GM19193 (cell line): ENCODE results near the gene TMEM184B.

ENCODE experiments used
- POLR2A ChIP-seq: IDR thresholded peaks from 4 replicates; pipeline ENCODE4 v1.6.1; 2011; ENCODE audit not compliant: insufficient read depth, insufficient read length; ENCODE audit errors: extremely low read depth

TMEM184B gene

DNA sequence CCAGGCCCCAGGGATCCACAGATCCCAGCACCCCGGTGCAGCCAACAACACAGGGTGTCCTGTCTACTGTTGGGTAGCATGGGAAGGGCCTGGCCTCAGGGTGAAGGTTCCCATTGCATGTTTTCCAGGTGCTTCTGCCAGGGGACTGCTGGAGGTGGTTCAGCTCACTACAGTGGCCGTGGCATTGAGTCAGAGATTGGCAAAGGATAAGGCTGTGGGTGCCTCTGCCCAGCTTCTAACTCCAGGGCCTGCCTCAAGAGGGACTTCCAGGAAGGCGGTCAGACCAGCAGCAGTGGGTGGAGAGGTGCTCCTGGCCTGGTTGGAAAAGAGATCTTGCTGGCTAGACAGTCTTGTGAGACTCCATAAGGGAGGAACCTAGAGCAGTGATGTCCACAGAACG, 23.6 kb upstream of the TMEM184B start:
- no peak for TF ChIP-seq POLR2A

DNA sequence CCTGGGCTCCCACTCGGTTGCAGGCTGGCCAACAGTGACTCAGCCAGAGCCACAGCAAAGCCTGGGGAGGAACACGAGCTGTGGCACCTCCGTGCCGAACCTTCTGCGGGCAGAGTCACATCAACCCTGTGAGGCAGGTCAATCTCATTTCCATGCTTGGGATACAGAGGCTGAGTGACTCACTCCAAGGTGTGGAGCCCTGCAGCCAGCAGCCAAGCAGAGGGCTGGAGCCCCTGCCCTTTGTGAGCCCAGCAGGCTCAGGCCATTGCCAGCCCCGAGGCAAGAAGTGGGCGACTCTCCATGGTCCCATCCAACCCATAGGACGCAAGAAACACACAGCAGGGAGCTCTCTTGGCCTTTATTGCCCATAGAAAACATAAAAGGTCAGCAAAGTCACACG, 23.1 kb upstream of the TMEM184B start:
- TF ChIP-seq POLR2A: no peak

DNA sequence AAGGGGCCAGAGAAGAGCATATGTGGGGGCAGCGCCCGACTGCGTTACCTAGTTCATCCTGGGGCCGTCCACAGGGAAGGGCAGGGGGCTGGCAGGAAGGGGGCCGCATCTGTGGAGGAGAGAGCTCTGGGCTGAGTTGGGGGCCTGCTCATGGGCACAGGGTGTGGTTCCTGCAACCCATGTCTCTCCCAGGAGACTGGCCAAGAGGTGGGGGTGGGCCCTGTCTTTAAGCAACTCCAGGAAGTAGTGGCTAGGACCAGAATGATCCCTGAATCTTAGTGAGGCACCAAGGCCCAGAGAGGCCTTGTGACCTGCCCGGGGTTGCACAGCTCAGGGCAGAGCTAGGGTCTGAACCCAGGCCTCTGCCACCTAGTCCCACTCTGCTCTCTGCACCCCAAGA, 22.5 kb upstream of the TMEM184B start:
- TF ChIP-seq POLR2A: no peak

DNA sequence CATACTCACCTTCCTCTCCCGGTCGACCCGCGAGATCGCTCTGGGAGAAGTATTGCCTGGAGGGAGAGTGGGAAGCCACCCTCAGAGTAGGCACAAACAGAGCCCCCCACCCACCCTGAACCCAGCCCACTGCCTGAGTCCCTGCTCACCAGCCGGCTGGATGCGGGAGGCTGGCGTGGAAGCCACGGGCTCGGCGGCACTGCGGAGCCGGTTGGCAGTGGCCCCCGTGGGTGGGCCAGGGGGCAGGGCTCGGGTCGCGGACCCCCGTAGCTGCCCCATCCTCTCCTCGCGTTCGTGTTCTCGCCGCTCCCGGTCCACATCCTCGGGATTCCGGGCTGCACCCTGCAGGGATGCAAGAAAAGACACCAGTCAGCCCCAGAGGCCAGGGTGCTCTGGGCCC, 21.4 kb upstream of the TMEM184B start:
- no peak for TF ChIP-seq POLR2A

DNA sequence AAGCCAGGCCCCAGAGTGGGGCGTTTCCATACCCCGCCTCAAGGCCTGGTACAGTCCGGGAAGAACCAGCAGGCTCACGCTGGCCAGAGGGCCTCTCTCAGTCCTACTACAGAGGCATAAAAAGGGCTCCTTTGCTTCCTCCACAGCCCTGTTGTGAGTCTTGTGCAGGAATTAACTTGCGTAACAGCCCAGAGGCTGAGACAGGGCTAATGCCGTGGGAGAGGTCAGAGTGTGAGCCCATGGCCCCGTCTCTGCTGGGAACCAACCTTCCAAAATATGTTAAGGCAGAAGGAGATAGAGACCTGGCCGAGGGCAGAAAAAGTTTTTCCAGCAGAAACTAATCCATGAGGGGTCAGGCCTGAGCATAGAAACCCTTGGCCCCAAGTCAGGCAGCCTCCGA, 19.9 kb upstream of the TMEM184B start:
- no peak for TF ChIP-seq POLR2A

DNA sequence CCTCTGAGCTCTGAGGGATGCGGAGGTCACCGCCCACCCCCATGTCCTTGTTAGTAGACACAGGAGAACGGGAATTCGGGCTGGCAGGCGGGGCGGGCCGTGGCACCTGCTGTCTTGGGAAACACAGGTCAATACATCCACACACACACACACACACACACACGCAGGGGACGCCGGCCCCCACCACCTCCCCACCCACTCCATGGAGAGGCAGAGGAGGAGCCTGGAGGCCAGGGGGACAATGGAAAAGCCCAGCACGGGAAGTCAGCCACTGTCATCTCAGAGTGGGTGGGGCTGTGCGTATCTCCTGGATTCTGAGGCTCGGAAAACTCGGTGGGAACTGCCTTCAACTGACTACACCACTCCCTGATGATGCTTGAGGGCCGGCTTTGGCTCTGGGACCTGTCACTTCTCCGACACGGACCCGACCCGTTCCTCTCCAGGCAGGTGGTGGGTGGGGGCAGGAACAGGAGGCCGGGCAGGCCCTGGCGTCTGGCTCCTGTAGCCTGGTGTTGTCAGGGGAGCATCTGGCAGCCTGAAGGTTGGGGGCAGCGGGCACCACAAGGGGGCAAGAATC, 18.5 kb upstream of the TMEM184B start:
- TF ChIP-seq POLR2A: no peak

DNA sequence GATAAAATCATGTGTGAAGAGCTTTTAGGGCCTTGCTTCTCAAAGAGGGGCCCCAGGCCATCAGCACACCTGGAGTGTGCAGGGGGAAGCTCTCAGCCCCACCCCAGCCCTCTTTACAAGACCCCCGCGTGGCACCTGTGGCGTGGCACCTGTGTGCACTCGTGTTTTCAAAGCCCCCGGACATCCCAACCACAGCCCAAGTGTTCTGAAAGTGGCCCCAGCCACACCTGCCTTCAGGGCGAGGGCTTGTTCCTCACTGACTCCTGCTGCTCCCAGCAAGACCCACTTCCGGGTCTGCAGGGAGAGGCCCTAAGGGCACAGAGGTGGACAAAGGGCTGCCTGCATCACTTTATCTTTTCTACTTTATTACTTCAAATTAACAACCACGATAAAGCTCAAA, 17.5 kb upstream of the TMEM184B start:
- TF ChIP-seq POLR2A: no peak

DNA sequence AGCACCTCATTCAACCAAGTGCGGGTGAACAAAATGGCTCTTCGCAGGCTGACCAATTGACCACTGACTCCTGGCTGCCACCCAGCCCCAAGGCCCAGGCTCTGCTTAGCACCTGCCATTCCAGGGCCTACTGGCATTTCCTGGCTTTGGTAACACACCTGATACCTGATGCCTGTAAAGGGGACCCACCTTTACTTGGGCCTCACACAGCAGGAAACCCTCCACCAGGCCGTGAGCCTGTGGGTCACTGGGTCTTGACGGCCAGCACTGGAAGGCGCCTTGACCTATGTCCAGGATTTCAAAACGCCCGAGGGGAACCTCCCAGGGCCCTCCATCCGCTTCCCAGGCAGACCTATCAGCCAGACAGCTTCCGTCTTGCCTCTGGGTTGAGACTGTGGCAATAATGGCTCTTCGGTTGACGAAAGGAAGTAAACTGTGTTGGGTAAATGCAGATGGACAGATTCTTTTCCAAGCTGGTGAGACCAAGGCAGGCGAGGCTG, 16.8 kb upstream of the TMEM184B start:
- TF ChIP-seq POLR2A: no peak

DNA sequence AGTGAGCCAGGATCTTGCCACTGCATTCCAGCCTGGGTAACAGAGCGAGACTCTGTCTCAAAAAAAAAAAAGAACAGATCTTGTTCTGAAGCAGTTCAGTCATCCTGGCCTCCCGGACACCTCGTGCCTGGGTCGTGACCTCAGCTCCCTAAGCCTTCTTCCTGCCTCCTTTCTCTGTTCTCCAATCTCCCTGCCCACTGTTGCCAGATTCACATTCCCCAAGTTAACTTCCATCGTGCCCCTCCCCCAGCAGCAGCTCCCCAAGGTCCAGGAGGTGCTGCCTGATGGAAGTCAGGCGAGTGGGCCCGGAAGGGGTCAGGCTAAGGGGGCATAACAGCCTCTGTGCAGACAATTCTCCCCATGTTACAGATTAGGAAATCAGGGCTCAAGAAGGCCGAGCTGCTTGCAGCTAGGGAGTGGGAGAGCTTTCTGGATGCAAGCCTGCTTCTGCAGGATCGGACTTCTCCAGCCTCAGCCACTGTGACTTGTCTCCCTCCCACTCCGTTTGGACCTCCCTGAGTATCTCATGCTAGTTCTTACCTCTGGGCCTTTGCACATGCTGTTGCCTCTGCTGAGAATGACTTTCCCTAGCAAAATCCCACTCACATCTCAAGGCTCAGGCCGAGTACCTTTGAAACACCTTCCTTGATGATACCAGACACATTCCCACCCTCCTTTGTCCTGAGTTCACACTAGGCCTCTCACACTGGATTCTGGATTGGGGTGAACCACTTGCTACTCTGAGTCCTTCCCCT, 14.3 kb upstream of the TMEM184B start:
- no peak for TF ChIP-seq POLR2A

DNA sequence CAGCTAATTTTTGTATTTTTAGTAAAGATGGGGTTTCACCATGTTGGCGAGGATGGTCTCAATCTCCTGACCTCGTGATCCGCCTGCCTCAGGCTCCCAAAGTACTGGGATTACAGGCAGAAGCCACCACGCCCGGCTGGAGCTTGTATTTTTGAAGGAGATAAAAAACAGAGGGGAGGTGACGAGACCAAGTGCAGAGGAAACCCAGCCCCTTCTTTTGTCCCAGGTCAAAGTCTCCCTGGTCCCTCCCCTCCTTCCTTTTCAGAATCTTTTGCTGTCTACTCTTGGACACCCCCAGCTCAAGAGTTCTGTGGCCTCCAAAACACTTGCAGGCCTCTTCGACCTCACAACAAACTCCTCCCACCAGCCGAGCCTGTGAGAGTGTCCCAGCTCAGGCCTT, 12.2 kb upstream of the TMEM184B start:
- no peak for TF ChIP-seq POLR2A

DNA sequence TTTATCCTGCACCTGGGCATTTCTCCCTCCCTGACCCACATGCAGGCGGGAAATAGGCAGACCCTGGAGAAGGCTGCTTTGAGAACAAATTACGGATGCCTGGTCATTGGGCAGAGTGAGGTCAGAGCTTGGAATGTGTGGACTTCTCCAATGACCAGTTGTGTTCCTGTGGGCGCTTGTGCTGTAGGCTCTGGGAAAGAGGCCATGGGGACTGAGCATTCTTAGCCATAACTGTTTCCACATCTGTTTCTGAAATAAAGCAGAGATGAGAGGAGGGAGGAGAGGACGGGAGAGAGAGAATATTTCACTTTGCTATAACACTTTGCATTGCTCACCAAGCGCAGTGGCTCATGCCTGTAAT, 11.2 kb upstream of the TMEM184B start:
- TF ChIP-seq POLR2A: no peak

DNA sequence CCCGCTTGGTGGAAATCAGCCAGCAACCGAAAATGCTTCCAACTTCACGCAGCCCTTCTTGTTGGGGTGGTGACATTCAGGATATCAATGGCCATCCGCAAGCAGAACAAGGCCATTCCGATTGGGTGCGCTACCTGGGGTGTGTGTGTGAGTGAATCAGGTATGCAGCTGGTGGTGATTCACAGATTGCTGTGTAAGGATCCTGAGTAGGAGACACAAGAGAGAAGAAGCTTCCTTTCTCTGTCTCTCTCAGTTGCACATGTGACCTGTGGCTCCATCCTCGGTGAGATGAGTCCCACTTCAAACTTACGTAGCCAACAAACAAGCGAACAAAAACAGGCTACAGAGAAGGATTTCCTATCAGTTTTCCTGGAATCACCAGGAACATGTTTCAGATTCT, 9.6 kb upstream of the TMEM184B start:
- no peak for TF ChIP-seq POLR2A

DNA sequence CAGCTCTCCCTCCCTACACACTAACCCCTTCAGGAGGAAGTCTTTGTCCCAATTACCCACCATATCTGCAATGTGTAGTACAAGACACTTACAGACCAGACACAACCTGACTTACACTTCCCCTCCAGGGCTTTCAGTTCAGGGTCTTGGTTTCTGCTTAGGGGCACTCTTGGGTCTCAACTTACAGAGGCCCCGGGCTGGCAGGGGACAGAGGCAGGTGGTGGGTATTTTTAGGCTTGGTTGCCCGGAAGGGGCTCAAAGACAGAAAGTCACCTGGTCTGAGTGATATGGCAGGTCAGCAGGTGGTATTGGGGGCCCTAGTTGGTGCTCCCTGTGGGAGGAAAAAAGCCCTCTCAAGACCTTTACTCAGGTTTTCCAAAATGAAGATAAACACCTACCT, 3.4 kb upstream of the TMEM184B start:
- no peak for TF ChIP-seq POLR2A

DNA sequence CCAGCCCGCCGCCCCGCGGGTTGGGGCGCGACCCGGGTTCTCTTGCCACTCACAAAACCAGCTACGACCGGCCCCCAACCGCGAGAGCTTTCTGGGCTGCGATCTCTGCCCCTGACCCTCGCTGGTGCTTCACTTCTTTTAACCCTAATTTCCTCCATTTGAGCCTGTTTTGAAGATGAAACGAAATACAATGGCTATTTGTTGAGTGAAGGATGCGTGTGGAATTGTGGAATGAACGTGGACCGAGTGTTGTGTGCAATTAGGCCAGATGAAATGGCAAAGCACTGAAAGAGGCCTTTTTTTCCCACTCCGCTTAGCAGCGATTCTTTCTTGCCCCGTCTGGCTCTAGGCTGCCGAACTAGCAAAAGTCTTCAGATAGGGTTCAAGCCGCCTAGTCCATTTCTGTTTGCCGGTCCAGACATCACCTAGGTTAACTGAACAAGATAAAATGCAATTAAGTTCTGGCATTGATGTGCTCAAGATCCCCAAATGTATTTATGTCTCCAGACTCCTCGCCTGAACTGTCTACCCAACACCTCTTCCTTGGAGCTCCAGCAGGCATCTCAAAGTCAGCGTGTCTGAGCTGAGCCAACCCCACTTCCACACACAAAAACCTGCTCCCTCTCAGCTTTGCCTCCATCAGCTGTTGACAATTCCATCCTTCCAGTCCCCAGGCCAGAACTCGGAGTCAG, 471 bp upstream of the TMEM184B start:
- no peak for TF ChIP-seq POLR2A

DNA sequence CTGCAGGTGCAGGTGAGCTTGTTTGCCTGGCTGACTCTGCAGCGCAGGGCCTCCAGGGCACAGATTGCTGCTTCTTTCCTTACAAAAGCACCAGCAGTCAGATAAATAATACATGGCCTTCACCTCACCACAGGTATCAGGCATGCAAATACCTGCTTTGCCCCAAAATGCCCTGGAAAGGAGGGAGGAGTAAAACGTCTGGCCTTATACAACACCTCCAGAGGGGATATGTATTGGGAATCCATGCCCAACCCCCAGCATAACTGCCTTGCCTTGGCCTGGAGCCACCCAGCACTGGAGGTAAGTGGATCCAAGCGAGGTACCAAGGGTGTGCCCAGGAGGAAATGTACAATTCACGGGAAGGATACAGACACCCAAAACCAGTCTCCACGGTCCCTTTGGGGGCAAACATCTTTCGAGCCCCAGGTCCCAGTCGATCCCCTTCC, 860 bp downstream of the TMEM184B start:
- no peak for TF ChIP-seq POLR2A

DNA sequence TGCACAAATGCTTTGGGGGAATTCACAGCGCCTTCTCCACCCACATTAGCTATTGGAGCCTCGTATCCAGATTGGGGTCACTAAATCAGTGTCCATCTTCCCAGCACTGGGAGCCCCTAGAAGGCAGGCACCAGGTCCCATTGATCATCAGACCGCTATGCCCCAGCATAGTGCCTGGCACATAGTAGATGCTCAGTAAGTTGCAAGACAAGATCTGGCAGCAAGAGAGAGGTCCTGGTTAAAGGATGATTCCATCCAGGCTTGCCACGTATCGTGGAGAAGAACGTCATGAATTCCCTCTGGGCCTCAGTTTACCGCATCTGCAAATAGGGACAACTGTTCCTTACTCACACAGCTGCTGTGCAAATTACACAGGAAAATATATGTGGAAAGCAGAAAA, 1.7 kb downstream of the TMEM184B start:
- TF ChIP-seq POLR2A: no peak
